ENCODE data around the gene KRTAP10-9.

DNA sequence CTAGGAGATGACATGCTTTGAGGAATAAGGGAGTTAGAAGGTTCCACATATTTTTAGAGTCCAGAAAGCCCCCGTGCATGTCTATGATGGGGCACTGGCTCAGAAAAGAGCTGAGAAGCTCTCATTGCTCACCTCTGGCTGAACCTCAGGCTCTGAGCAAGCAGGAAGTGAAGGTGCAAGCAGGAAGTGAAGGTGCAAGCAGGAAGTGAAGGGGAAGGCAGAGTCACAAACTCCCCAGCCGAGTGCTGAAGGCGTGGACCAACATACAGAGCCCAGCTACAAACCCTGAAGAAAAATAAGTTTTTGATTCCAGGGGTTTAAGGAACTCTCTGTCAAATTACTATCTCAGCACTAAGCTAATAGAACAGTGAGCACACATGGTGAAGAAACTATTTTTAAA, 8.0 kb upstream of the KRTAP10-9 start:
- TF ChIP-seq, protein P1, sequence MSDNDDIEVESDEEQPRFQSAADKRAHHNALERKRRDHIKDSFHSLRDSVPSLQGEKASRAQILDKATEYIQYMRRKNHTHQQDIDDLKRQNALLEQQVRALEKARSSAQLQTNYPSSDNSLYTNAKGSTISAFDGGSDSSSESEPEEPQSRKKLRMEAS (IDR thresholded peaks at IDR 0.05) = no peak
- TF ChIP-seq TAF1 (IDR thresholded peaks at IDR 0.05; ENCODE audit: low read depth, low read length) (no peak), SP4 (IDR thresholded peaks at IDR 0.05; ENCODE audit: low read length) (no peak), POLR2A (IDR thresholded peaks at IDR 0.05; ENCODE audit: control extremely low read depth in 1 of 2, low read depth in 2 of 2, low read length in 2 of 2) (no peak), SIX5 (IDR thresholded peaks at IDR 0.05; ENCODE audit: low read depth, low read length) (no peak), HDAC2 (IDR thresholded peaks at IDR 0.05; ENCODE audit: borderline replicate concordance in 1 of 2, low read depth in 2 of 2, low read length in 2 of 2) (no peak), SIN3A (conservative IDR thresholded peaks at IDR 0.05 in 1 of 2, IDR thresholded peaks at IDR 0.05 in 1 of 2; ENCODE audit: low read depth in 1 of 2, low read length in 2 of 2) (no peak), JUND (IDR thresholded peaks at IDR 0.05; ENCODE audit: low read length) (no peak)
- TF ChIP-seq, protein P2, sequence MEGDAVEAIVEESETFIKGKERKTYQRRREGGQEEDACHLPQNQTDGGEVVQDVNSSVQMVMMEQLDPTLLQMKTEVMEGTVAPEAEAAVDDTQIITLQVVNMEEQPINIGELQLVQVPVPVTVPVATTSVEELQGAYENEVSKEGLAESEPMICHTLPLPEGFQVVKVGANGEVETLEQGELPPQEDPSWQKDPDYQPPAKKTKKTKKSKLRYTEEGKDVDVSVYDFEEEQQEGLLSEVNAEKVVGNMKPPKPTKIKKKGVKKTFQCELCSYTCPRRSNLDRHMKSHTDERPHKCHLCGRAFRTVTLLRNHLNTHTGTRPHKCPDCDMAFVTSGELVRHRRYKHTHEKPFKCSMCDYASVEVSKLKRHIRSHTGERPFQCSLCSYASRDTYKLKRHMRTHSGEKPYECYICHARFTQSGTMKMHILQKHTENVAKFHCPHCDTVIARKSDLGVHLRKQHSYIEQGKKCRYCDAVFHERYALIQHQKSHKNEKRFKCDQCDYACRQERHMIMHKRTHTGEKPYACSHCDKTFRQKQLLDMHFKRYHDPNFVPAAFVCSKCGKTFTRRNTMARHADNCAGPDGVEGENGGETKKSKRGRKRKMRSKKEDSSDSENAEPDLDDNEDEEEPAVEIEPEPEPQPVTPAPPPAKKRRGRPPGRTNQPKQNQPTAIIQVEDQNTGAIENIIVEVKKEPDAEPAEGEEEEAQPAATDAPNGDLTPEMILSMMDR (IDR thresholded peaks at IDR 0.05; ENCODE audit: control extremely low read depth in 1 of 3, insufficient read depth in 1 of 3, low read depth in 1 of 3, low read length in 3 of 3) = no peak

All from H1 (cell line).